ENCODE data around the gene DHX57.
A peak's percentile ranks its signal among the peaks of the same experiment; 100 is the strongest.
"Not testable (repeated sequence)": the region's sequence is repeated elsewhere in the genome, so short reads cannot be mapped to it uniquely, and the experiment has no call there.

DHX57 gene

GRCh38 chr2:38871432-38871831 is 4.3 kb downstream of the DHX57 start:
- DNase-seq (ENCODE audit: low spot score): no peak

- DNase-seq (ENCODE audit: low spot score): no peak
Measured at GRCh38 chr2:38866773-38867443, 8.8 kb downstream of the DHX57 start.

- DNase-seq (ENCODE audit: low spot score): no peak
Measured at GRCh38 chr2:38863061-38863695, 12.6 kb downstream of the DHX57 start.

- no peak for DNase-seq (ENCODE audit: low spot score)
Measured at GRCh38 chr2:38862476-38862875, 13.3 kb downstream of the DHX57 start.

GRCh38 chr2:38856165-38856564 is 19.6 kb downstream of the DHX57 start:
- no peak for DNase-seq (ENCODE audit: low spot score)

- no peak for DNase-seq (ENCODE audit: low spot score)
Measured at GRCh38 chr2:38850045-38850444, 25.7 kb downstream of the DHX57 start.

- DNase-seq (ENCODE audit: low spot score): no peak
Measured at GRCh38 chr2:38836791-38837190, 38.9 kb downstream of the DHX57 start.

- DNase-seq (ENCODE audit: low spot score): peak; percentile 58
Measured at GRCh38 chr2:38835990-38836389, 39.7 kb downstream of the DHX57 start.

- no peak for DNase-seq (ENCODE audit: low spot score)
Measured at GRCh38 chr2:38835015-38835601, 40.6 kb downstream of the DHX57 start.

GRCh38 chr2:38830526-38831159 is 45.1 kb downstream of the DHX57 start:
- no peak for DNase-seq (ENCODE audit: low spot score)

GRCh38 chr2:38829971-38830370 is 45.8 kb downstream of the DHX57 start:
- DNase-seq (ENCODE audit: low spot score): no peak

GRCh38 chr2:38828460-38828859 is 47.3 kb downstream of the DHX57 start:
- DNase-seq (ENCODE audit: low spot score): no peak

GRCh38 chr2:38827539-38828145 is 48.1 kb downstream of the DHX57 start:
- not testable (repeated sequence) for DNase-seq (ENCODE audit: low spot score)

GRCh38 chr2:38825956-38826355 is 49.8 kb downstream of the DHX57 start:
- no peak for DNase-seq (ENCODE audit: low spot score)

- DNase-seq (ENCODE audit: low spot score): no peak
Measured at GRCh38 chr2:38824906-38825305, 50.8 kb downstream of the DHX57 start.

GRCh38 chr2:38823386-38823785 is 52.3 kb downstream of the DHX57 start:
- no peak for DNase-seq (ENCODE audit: low spot score)

- no peak for DNase-seq (ENCODE audit: low spot score)
Measured at GRCh38 chr2:38818565-38818964, 57.2 kb downstream of the DHX57 start.

GRCh38 chr2:38815936-38816335 is 59.8 kb downstream of the DHX57 start:
- no peak for DNase-seq (ENCODE audit: low spot score)

GRCh38 chr2:38810488-38810887 is 65.2 kb downstream of the DHX57 start:
- no peak for DNase-seq (ENCODE audit: low spot score)

GRCh38 chr2:38808677-38809076 is 67.1 kb downstream of the DHX57 start:
- DNase-seq (ENCODE audit: low spot score): no peak

GRCh38 chr2:38806733-38807059 is 69.0 kb downstream of the DHX57 start:
- no peak for DNase-seq (ENCODE audit: low spot score)

GRCh38 chr2:38806015-38806732 is 69.6 kb downstream of the DHX57 start:
- DNase-seq (ENCODE audit: low spot score): peak; percentile 20
